Ishikawa (cell line): ENCODE results near the gene ATAD3B.

Experiments used
- CEBPB ChIP-seq: IDR thresholded peaks from 2 replicates; pipeline ENCODE4 v1.6.1; 2012
- CREB1 ChIP-seq: IDR thresholded peaks from 2 replicates; pipeline ENCODE4 v1.6.1; 2012; ENCODE audit warnings: low read depth
- EGR1 ChIP-seq: IDR thresholded peaks from 2 replicates; pipeline ENCODE4 v1.6.1; 2012
- EP300 ChIP-seq: IDR thresholded peaks from 2 replicates; pipeline ENCODE4 v1.6.1; 2012; ENCODE audit warnings: borderline replicate concordance
- FOXM1 ChIP-seq: IDR thresholded peaks from 2 replicates; pipeline ENCODE4 v1.6.1; 2012; ENCODE audit warnings: low read depth, borderline replicate concordance
- MAX ChIP-seq: IDR thresholded peaks from 2 replicates; pipeline ENCODE4 v1.6.1; 2012
- NFIC ChIP-seq: IDR thresholded peaks from 2 replicates; pipeline ENCODE4 v1.6.1; 2012
- RAD21 ChIP-seq: IDR thresholded peaks from 2 replicates; pipeline ENCODE4 v1.6.1; 2012; ENCODE audit warnings: low read depth
- REST ChIP-seq: IDR thresholded peaks from 2 replicates; pipeline ENCODE4 v1.6.1; 2012; ENCODE audit warnings: low read depth, mild to moderate bottlenecking
- TAF1 ChIP-seq: IDR thresholded peaks from 2 replicates; pipeline ENCODE4 v1.6.1; 2012; ENCODE audit warnings: low read depth, mild to moderate bottlenecking
- TCF12 ChIP-seq: IDR thresholded peaks from 2 replicates; pipeline ENCODE4 v1.6.1; 2012; ENCODE audit warnings: low read depth
- TEAD4 ChIP-seq: IDR thresholded peaks from 2 replicates; pipeline ENCODE4 v1.6.1; 2012
- USF1 ChIP-seq: IDR thresholded peaks from 2 replicates; pipeline ENCODE4 v1.6.1; 2012
- YY1 ChIP-seq: IDR thresholded peaks from 2 replicates; pipeline ENCODE4 v1.6.1; 2012; ENCODE audit warnings: low read depth
- ZBTB7A ChIP-seq: IDR thresholded peaks from 2 replicates; pipeline ENCODE4 v1.6.1; 2012; ENCODE audit warnings: low read depth

The ATAD3B gene

GRCh38 chr1:1433804-1434130, 37.8 kb upstream of the ATAD3B start:
- TF ChIP-seq MAX = peak; percentile 8; the same call in 1 of the 2 replicates
- no peak for TF ChIP-seq EGR1

- TF ChIP-seq ZBTB7A (peak; percentile 74), MAX (peak; percentile 4; the same call in 1 of the 2 replicates), TEAD4 (no peak)
These were observed 37.3 kb upstream of the ATAD3B start for GRCh38 chr1:1434131-1434823.

GRCh38 chr1:1434824-1435105, 36.8 kb upstream of the ATAD3B start:
- no peak for TF ChIP-seq RAD21

GRCh38 chr1:1435106-1435903, 36.3 kb upstream of the ATAD3B start, which contains the start of gene VWA1:
VWA1 (plus strand) TSS chr1:1435690; CDS start chr1:1435749, 59 bp downstream.
- TF ChIP-seq TEAD4 (no peak), ZBTB7A (peak; percentile 56; the same call in 1 of the 2 replicates), FOXM1 (no peak), YY1 (no peak), MAX (peak; percentile 56; the same call in 1 of the 2 replicates), TAF1 (peak; percentile 22; the same call in 1 of the 2 replicates)

- no peak for TF ChIP-seq REST
These were observed 35.5 kb upstream of the ATAD3B start for GRCh38 chr1:1435911-1436629.

GRCh38 chr1:1436630-1437032, 34.9 kb upstream of the ATAD3B start:
- TF ChIP-seq TAF1 = no peak
- TF ChIP-seq EGR1 = no peak
- TF ChIP-seq CREB1 = no peak
- no peak for TF ChIP-seq MAX
- TF ChIP-seq NFIC = no peak

- TF ChIP-seq TEAD4 = no peak
- no peak for TF ChIP-seq USF1
- no peak for TF ChIP-seq YY1
These were observed 34.3 kb upstream of the ATAD3B start for GRCh38 chr1:1437033-1437903.

GRCh38 chr1:1437904-1438376, 33.6 kb upstream of the ATAD3B start:
- TF ChIP-seq REST = no peak
- no peak for TF ChIP-seq EGR1
- TF ChIP-seq TEAD4 = no peak
- no peak for TF ChIP-seq USF1
- no peak for TF ChIP-seq NFIC
- no peak for TF ChIP-seq RAD21
- no peak for TF ChIP-seq ZBTB7A
- no peak for TF ChIP-seq CREB1
- no peak for TF ChIP-seq YY1
- no peak for TF ChIP-seq TCF12
- TF ChIP-seq TAF1 = no peak
- TF ChIP-seq FOXM1 = no peak
- TF ChIP-seq MAX = no peak
- TF ChIP-seq EP300 = no peak
- no peak for TF ChIP-seq CEBPB
